Activated naive CD8-positive, alpha-beta T cell treated with anti-CD3 and anti-CD28 coated beads for 36 hours (primary cell): ENCODE results near the gene RRP1B. TPM values are rescaled to one million over a fixed set of nuclear protein-coding genes. Genes with fewer than 3 reads are reported as not detected.

Experiments
- DNase-seq: peaks from one replicate; pipeline ENCODE4 v3.0.0; 2021
- H3K27ac Mint-ChIP-seq: one replicate; pipeline ENCODE4 v1.8.0; 2022; ENCODE audit warnings: mild to moderate bottlenecking, moderate library complexity, mixed read lengths
- H3K27me3 Mint-ChIP-seq: one replicate; pipeline ENCODE4 v1.8.0; 2022; ENCODE audit warnings: mild to moderate bottlenecking, mixed read lengths
- H3K36me3 Mint-ChIP-seq: one replicate; pipeline ENCODE4 v1.8.0; 2021; ENCODE audit warnings: mild to moderate bottlenecking, mixed read lengths
- H3K4me1 Mint-ChIP-seq: one replicate; pipeline ENCODE4 v1.8.0; 2021; ENCODE audit warnings: mixed read lengths
- H3K4me3 Mint-ChIP-seq: one replicate; pipeline ENCODE4 v1.8.0; 2022; ENCODE audit warnings: mild to moderate bottlenecking, moderate library complexity, mixed read lengths
- H3K9me3 Mint-ChIP-seq: one replicate; pipeline ENCODE4 v1.8.0; 2022; ENCODE audit warnings: mixed read lengths
- total RNA-seq, 2 experiments: library from RNA; stranded (reverse); gene quantifications; one replicate each; pipeline ENCODE4 v1.2.3, GENCODE V29; 2021

The RRP1B gene
- total RNA-seq, 2 experiments from 2014 or later: 105 to 108 TPM

DNA sequence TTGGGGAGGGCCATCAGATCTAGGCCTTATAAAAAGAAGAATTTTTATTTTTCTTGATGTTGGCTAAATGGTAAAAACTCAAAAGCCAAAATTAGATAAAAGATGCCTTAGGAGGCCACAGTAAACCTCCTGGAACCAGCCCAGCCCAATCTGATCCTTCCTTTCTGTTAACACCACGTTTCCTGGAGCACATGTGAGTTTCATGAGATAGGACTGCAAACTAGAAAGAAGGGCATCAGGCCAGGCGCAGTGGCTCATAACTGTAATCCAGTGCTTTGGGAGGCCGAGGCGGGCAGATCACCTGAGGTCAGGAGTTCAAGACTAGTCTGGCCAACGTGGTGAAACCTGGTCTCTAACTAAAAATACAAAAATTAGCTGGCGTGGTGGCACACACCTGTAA lies 6.7 kb upstream of the RRP1B start:
- no peak overlapping the region for H3K27ac Mint-ChIP-seq
- no peak overlapping the region for H3K4me3 Mint-ChIP-seq
- H3K4me1 Mint-ChIP-seq: peaks cover 5% of the 10 kb centered on the region

DNA sequence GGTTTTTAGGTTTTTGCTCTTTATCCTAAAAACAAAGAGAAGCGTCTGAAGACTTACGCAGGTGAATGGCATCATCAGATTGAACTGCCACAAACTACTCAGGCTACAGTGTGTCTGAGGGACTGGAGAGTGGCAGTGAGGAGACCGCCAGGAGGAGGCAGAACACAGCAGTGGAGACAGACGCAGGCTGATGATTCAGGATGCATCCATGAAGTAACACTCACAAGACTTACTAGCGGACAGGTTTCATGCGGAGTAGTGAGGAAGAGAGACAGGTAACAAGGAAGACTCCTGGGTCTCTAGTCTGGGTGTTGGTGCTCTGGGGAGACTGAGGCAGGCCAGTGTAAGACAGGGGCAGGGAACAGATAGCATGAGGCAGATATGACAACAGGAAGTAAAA lies 5.7 kb upstream of the RRP1B start:
- DNase-seq: no peak
- H3K4me1 Mint-ChIP-seq: peaks cover 5% of the 10 kb centered on the region
- no peaks in the 10 kb centered on the region for H3K9me3 Mint-ChIP-seq
- H3K27ac Mint-ChIP-seq: no peak overlapping the region
- H3K4me3 Mint-ChIP-seq: no peak overlapping the region
- H3K27me3 Mint-ChIP-seq: no peaks in the 10 kb centered on the region
- no peaks in the 10 kb centered on the region for H3K36me3 Mint-ChIP-seq

More for the DNA sequence above, 6.7 kb upstream of the RRP1B start:
- DNase-seq: no peak
- no peaks in the 10 kb centered on the region for H3K27me3 Mint-ChIP-seq
- H3K9me3 Mint-ChIP-seq: no peaks in the 10 kb centered on the region
- H3K36me3 Mint-ChIP-seq: no peaks in the 10 kb centered on the region

DNA sequence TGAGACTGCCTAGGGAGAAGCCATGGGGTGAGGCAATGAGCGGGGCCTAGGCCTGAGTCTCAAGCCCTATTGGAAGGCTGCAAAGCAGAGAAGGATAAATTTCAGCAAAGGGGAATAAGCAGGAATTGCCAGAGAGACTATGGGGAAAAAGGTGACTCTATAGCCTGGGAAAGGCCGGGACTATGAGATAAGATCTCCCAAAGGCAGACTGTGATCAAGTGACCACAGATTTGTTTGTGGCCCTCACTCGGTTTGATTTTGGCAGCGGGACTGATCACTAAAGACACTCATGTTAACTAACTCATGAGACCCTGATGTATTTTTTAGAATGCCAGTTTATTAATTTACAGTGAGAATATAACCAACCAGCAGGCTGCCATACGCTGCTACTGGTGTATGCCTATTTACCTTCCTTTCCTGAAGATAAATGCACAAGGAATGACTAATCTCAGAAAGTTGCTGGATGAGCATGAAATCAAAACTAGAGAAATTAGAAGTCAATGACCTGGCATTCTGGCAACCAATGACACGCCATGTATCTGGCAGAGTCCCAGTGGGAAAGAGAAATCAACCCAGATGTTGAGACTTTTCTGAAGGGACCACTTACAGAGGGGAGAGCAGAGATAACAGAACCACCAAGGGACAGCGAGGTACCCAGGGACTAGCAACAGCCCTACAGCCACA lies 4.4 kb upstream of the RRP1B start:
- Mint-ChIP-seq H3K4me1 (peaks cover 12% of the 10 kb centered on the region), H3K4me3 (no peak overlapping the region), H3K9me3 (no peaks in the 10 kb centered on the region), H3K27me3 (no peaks in the 10 kb centered on the region), H3K27ac (no peak overlapping the region), H3K36me3 (peaks cover 1% of the 10 kb centered on the region)
- no peak for DNase-seq

DNA sequence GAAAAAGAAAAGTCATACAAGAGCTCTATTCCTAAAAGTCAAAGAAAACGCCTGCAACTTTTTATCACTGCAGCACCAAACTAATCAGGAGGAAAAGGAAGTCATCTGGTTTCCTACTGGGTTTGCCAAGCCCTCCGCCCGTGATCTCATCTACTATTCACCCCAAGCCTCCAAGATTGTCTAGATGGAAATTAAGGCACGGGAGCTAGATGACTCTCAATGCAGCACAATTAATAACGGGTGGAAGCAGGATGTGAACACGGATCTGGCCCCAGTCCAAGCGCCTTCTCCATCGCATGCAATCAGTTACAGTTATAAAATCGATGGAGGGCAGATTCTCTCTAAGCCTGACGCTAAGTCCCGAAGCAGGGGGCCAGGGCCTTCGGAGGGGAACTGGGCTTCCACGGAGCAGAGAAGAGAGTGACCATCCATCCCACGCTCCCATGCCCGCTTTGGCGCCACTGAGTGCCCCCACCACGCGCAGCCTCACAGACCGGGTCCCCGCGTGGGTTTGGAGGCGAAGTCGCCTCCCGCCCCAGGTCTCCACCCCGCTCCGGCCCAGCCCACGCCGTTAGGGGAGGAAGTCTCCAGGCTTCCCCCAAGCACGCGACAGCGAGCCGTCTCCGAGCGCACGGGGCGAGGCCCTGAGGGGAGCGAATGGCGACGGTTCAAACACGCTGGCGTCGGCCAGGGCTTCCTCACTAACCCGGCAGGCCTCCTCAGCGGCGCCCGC lies 1.8 kb upstream of the RRP1B start:
- H3K4me1 Mint-ChIP-seq: peaks cover 32% of the 10 kb centered on the region
- no peaks in the 10 kb centered on the region for H3K27me3 Mint-ChIP-seq
- H3K36me3 Mint-ChIP-seq: peaks cover 22% of the 10 kb centered on the region
- DNase-seq: peak; percentile 10
- H3K9me3 Mint-ChIP-seq: no peaks in the 10 kb centered on the region
- no peak overlapping the region for H3K4me3 Mint-ChIP-seq
- no peak overlapping the region for H3K27ac Mint-ChIP-seq

DNA sequence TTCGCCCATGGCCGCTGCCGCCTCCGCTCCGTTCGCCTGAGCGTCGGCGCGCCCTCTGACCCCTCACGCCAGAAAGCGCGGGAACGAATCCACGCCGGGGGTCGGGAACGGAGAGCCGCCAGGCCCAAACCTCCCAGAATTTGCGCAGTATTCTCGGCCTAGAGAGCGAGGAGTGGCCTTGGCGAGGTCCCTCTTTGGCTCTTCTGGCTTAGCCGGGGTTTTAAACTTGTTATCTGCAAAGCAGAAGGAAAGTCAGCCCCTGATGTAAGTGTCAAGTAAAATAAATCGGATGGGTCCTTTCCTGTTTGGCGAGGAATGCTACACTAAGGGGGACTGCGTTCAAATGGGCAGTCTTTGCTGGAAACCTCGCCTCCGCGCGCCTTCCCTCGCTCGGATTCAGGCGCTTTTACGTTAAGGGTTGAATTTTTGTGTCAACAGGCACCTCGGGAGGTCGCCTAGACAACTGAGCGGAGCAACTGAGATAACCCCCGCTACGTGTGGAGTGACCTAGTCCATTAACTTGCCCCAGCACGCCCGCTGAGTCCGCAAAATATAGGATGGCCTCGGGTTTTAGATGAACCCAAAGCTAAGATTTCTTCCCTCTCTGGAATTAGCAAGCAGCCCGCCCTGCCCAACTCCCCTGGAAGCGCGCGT lies 1.1 kb upstream of the RRP1B start:
- no peak for DNase-seq
- H3K4me3 Mint-ChIP-seq: no peak overlapping the region
- H3K36me3 Mint-ChIP-seq: peaks cover 28% of the 10 kb centered on the region
- H3K9me3 Mint-ChIP-seq: no peaks in the 10 kb centered on the region
- H3K27ac Mint-ChIP-seq: no peak overlapping the region
- peaks cover 39% of the 10 kb centered on the region for H3K4me1 Mint-ChIP-seq
- H3K27me3 Mint-ChIP-seq: no peaks in the 10 kb centered on the region

DNA sequence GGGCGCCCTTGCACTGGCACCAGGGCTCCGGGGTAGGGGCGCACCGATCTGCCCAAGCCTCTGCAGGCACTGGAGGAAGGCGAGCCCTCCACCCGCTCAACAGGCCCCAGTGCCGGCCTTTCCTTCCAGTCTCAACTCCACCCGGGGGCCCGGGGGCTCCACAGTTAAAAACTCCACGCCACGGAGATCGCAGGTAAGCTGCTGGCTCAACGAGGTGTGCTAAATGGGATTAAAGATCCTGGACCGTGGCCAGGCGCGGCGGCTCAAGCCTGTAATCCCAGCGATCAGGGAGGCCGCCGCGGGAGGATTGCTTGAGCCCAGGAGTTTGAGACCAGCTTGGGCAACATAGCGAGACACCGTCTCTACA lies 608 bp upstream of the RRP1B start:
- H3K9me3 Mint-ChIP-seq: no peaks in the 10 kb centered on the region
- peaks cover 31% of the 10 kb centered on the region for H3K36me3 Mint-ChIP-seq
- H3K4me3 Mint-ChIP-seq: peak overlapping the region; percentile 72
- peaks cover 41% of the 10 kb centered on the region for H3K4me1 Mint-ChIP-seq
- H3K27ac Mint-ChIP-seq: peak overlapping the region; percentile 93
- H3K27me3 Mint-ChIP-seq: no peaks in the 10 kb centered on the region
- no peak for DNase-seq

DNA sequence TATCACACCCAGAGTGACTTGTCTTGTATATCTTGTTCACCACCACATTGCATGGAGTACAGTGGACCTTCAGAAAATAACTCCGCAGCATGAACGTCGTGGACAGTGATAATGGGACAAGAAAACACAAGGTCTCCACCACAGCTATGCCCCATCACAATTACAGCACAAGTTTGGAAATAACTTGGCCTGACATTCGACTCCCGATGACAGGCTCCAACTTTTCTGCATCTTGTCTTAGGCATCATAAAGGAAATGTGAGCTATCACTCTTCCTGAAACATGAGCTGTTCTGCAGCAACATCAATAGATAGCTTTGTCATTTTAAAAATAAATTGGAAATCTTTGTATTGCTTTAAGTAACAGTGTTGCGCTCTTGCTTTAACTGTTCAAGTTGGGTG lies 2.9 kb downstream of the RRP1B start:
- H3K27me3 Mint-ChIP-seq: no peaks in the 10 kb centered on the region
- no peak overlapping the region for H3K27ac Mint-ChIP-seq
- H3K36me3 Mint-ChIP-seq: peaks cover 60% of the 10 kb centered on the region
- no peak for DNase-seq
- H3K9me3 Mint-ChIP-seq: no peaks in the 10 kb centered on the region
- H3K4me3 Mint-ChIP-seq: no peak overlapping the region
- H3K4me1 Mint-ChIP-seq: peaks cover 60% of the 10 kb centered on the region

DNA sequence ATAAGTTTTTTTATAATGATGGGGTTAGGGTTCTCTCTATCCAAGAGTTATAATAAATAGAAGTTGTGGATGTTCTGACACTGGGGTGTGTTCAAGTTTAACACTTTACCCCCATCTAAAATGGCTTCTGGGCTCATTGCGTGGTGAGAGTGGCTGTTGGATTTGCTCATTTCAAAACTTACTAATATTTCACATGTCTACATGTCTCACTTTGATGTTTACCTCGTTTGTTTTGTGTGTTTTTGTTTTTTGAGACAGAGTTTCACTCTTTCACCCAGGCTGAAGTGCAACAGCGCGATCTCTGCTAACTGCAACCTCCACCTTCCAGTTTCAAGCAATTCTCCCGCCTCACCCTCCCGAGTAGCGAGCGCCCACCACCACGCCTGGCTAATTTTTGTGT lies 3.7 kb downstream of the RRP1B start:
- peaks cover 63% of the 10 kb centered on the region for H3K36me3 Mint-ChIP-seq
- no peaks in the 10 kb centered on the region for H3K27me3 Mint-ChIP-seq
- no peak overlapping the region for H3K27ac Mint-ChIP-seq
- peaks cover 64% of the 10 kb centered on the region for H3K4me1 Mint-ChIP-seq
- H3K4me3 Mint-ChIP-seq: peak overlapping the region; percentile 1
- H3K9me3 Mint-ChIP-seq: no peaks in the 10 kb centered on the region
- DNase-seq: no peak

DNA sequence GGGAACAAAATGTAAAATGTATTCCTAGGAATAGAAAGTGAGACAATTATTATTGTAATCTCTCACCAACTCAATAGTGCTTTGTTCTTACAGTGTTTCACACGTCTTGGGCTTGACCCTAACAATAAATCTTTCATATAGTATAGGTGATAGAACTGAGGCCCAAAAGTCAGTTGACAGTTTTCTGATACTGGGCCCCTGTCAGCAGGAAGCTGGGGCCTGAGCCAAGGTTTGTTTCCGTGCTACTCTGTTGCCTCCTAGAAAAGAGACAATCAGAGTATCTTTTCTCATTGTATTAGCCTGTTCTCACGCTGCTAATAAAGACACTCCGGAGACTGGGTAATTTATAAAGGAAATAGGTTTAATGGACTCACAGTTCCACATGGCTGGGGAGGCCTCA lies 5.0 kb downstream of the RRP1B start:
- no peak for DNase-seq

DNA sequence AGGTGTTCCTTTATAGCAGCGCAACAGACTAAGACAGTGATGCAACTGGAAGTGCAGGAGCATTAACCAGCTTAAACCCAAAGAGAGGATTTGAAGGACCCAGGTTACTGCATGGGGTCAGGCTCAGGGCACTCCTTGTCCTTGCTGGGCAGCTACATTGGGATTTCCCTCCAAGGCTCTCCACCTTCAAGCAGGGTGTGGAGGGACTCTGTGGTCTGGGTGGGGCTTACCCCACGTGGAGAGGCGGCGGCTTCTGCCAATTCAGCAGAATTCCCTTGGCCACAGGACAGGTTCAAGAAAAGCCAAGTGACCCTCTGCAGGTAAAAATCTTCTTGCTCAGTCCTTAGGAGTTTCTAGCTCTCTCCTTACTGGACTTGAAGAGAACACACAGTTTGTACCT lies 6.5 kb downstream of the RRP1B start:
- Mint-ChIP-seq H3K36me3 (peaks cover 53% of the 10 kb centered on the region), H3K4me1 (peaks cover 58% of the 10 kb centered on the region), H3K4me3 (no peak overlapping the region), H3K27me3 (no peaks in the 10 kb centered on the region), H3K27ac (peak overlapping the region; percentile 66), H3K9me3 (no peaks in the 10 kb centered on the region)
- DNase-seq: no peak

More for the DNA sequence above, 5.0 kb downstream of the RRP1B start:
- no peaks in the 10 kb centered on the region for H3K27me3 Mint-ChIP-seq
- no peaks in the 10 kb centered on the region for H3K9me3 Mint-ChIP-seq
- H3K4me3 Mint-ChIP-seq: no peak overlapping the region
- H3K27ac Mint-ChIP-seq: peak overlapping the region; percentile 26
- H3K4me1 Mint-ChIP-seq: peaks cover 58% of the 10 kb centered on the region
- H3K36me3 Mint-ChIP-seq: peaks cover 63% of the 10 kb centered on the region

DNA sequence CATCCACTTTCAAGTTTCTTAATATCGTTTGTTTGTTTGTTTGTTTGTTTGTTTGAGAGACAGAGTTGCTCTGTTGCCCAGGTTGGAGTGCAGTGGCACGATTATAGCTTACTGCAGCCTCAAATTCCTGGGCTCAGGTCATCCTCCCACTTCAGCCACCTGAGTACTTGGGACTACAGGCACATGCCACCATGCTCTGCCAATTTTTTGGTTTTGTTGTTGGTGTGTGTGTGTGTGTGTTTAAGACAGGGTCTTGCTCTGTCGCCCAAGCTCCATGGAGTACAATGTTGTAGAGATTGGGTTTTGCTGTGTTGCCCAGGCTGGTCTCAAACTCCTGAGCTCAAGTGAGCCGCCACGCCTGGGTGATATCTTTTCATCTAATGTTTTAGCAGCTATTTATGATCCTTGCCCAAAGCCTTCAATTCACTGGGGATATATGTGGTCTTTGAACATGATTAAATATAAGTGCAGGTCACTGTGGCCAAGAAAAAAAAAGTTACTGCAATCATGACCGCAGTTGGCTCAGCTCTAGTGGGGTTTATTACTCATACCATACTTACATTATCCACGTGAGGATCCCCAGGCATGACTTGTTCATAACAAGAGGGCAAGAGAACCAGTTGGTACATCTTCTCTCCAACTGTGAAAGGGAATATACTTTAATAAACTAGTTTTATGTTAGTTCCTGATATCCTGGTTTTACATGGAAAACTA lies 8.0 kb downstream of the RRP1B start:
- H3K9me3 Mint-ChIP-seq: no peaks in the 10 kb centered on the region
- peaks cover 42% of the 10 kb centered on the region for H3K36me3 Mint-ChIP-seq
- H3K27me3 Mint-ChIP-seq: no peaks in the 10 kb centered on the region
- H3K4me3 Mint-ChIP-seq: no peak overlapping the region
- peak overlapping the region; percentile 64 for H3K27ac Mint-ChIP-seq
- DNase-seq: no peak
- H3K4me1 Mint-ChIP-seq: peaks cover 43% of the 10 kb centered on the region

DNA sequence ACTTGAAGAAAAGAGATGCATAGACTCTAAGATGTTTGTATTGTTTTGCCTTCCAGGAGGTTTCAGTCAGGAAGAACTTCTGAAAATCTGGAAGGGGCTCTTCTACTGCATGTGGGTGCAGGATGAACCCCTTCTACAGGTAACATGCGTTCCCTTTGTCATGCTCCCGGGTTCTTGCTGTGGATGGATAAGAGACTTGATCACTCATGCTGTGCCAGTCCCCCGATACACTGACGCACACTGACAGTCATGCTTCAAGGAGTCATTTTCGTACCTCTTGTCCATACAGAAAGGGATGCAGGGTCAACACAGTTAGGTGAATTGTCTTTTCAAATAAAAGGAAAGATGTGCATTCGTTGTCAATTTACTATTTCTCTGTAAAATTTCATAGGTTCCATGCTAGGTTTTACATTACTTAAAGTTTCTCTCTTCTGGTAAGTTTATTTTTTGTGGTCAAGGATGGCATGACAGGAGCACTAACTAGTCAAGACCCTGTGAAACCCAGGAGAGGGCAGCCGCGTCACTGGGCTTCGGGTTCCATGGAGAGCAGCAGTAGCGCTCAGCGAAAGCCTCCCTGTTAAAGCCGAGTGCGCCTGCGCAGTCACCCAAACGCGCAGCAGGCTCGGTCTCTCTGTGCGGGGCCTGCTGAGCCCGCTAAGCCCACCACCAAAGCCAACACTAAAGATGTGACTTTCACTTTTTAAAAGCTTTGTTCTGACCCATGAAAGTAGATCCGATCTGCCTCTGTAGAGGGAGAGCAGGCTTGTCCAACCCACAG lies 10.7 kb downstream of the RRP1B start:
- Mint-ChIP-seq H3K27me3 (no peaks in the 10 kb centered on the region), H3K9me3 (no peaks in the 10 kb centered on the region), H3K27ac (no peak overlapping the region), H3K36me3 (peaks cover 27% of the 10 kb centered on the region), H3K4me1 (peaks cover 22% of the 10 kb centered on the region), H3K4me3 (no peak overlapping the region)
- no peak for DNase-seq

DNA sequence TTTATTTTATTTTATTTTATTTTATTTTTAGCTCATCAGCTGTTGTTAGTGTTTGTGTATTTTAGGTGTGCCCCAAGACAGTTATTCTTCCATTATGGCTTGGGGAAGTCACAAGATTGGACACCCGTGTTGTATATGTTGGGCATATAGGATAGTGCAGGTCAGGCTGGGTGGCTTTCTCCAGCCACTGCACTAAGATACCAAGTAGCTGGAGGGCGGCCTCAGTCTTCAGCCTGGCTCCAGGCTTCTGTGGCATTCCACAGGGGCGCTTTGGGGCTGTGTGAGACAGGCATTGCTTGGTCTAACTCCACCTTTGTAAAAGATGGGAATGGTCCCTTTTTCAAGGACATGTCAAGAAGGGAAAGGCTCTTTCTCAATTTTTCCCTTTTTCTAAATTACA lies 16.5 kb downstream of the RRP1B start:
- Mint-ChIP-seq H3K4me3 (no peak overlapping the region), H3K36me3 (peaks cover 30% of the 10 kb centered on the region), H3K27ac (no peak overlapping the region), H3K4me1 (no peaks in the 10 kb centered on the region), H3K27me3 (no peaks in the 10 kb centered on the region), H3K9me3 (no peaks in the 10 kb centered on the region)
- no peak for DNase-seq

DNA sequence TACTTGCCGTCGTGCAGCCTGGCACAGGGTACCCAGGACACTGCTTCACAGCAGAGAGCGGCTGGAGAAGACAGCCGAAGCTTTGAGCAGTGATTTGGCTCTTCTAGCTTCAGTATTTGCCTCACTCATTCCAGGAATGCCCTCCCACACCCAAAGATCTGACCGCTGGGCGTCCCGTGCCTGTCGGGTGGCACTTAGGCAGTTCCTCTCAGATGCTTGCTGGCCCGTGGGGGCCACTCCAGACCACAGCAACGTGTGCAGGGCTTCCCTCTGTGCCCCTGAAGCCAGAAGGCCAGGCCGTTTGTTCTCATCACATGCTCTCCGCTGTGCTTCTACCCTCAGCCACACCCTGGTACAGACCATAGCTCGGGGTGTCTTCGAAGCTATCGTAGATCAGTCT lies 17.0 kb downstream of the RRP1B start:
- Mint-ChIP-seq H3K4me3 (no peak overlapping the region), H3K36me3 (peaks cover 30% of the 10 kb centered on the region)
- DNase-seq: no peak

More for the DNA sequence above, 17.0 kb downstream of the RRP1B start:
- Mint-ChIP-seq H3K9me3 (no peaks in the 10 kb centered on the region), H3K27ac (no peak overlapping the region), H3K27me3 (no peaks in the 10 kb centered on the region), H3K4me1 (no peaks in the 10 kb centered on the region)
